Stimulated activated CD4-positive, alpha-beta T cell treated with anti-CD3 and anti-CD28 coated beads, Interleukin-1b, Interleukin-23, amount 100 ng/mL, for 1 hour (primary cell): Measurements from ENCODE around the gene PIEZO2.

Source experiments
- DNase-seq, 2 donors: peaks; one replicate each; pipeline ENCODE4 v3.0.0-alpha.2; 2020; ENCODE audit warnings: low read depth in 2 of 2

Gene PIEZO2

GRCh38 chr18:10745971-10746370 is 403.4 kb downstream of the PIEZO2 start:
- no peak for DNase-seq

GRCh38 chr18:10745219-10745618 is 404.1 kb downstream of the PIEZO2 start:
- no peak for DNase-seq

- no peak for DNase-seq
These were observed 405.6 kb downstream of the PIEZO2 start for GRCh38 chr18:10743766-10744165.

GRCh38 chr18:10739152-10739551 is 410.2 kb downstream of the PIEZO2 start:
- DNase-seq = no peak

- no peak for DNase-seq
These were observed 412.4 kb downstream of the PIEZO2 start for GRCh38 chr18:10736984-10737383.

GRCh38 chr18:10732990-10733389 is 416.4 kb downstream of the PIEZO2 start:
- DNase-seq = no peak

GRCh38 chr18:10727477-10727876 is 421.9 kb downstream of the PIEZO2 start:
- no peak for DNase-seq

- no peak for DNase-seq
These were observed 422.9 kb downstream of the PIEZO2 start for GRCh38 chr18:10726198-10727068.

GRCh38 chr18:10724666-10725065 is 424.7 kb downstream of the PIEZO2 start:
- no peak for DNase-seq

GRCh38 chr18:10723496-10723895 is 425.9 kb downstream of the PIEZO2 start:
- DNase-seq = no peak

GRCh38 chr18:10718809-10719208 is 430.6 kb downstream of the PIEZO2 start:
- DNase-seq = no peak

- no peak for DNase-seq
These were observed 433.6 kb downstream of the PIEZO2 start for GRCh38 chr18:10715791-10716190.

- no peak for DNase-seq
These were observed 436.0 kb downstream of the PIEZO2 start for GRCh38 chr18:10713409-10713808.

- DNase-seq = no peak
These were observed 442.1 kb downstream of the PIEZO2 start for GRCh38 chr18:10707294-10707693.

- no peak for DNase-seq
These were observed 443.6 kb downstream of the PIEZO2 start for GRCh38 chr18:10705786-10706185.

- DNase-seq = no peak
These were observed 444.1 kb downstream of the PIEZO2 start for GRCh38 chr18:10705291-10705690.

- DNase-seq = no peak
These were observed 447.2 kb downstream of the PIEZO2 start for GRCh38 chr18:10702206-10702605.

- DNase-seq = no peak
These were observed 459.0 kb downstream of the PIEZO2 start for GRCh38 chr18:10690366-10690765.

- no peak for DNase-seq
These were observed 459.4 kb downstream of the PIEZO2 start for GRCh38 chr18:10690035-10690329.

GRCh38 chr18:10689236-10690034 is 459.9 kb downstream of the PIEZO2 start:
- no peak for DNase-seq

GRCh38 chr18:10688766-10689165 is 460.6 kb downstream of the PIEZO2 start:
- no peak for DNase-seq

- no peak for DNase-seq
These were observed 462.0 kb downstream of the PIEZO2 start for GRCh38 chr18:10687161-10687925.
